Central memory CD4-positive, alpha-beta T cell (primary cell): ENCODE results near the gene RGS4.

Experiments used
- DNase-seq: peaks from one replicate; pipeline ENCODE4 v3.0.0; 2022
- total RNA-seq, 3 experiments: gene quantifications; one replicate each; lab custom pipeline; 2026; lab: John Stamatoyannopoulos, UW

The RGS4 gene
- total RNA-seq: 0 reads per million in 3 experiments

DNA sequence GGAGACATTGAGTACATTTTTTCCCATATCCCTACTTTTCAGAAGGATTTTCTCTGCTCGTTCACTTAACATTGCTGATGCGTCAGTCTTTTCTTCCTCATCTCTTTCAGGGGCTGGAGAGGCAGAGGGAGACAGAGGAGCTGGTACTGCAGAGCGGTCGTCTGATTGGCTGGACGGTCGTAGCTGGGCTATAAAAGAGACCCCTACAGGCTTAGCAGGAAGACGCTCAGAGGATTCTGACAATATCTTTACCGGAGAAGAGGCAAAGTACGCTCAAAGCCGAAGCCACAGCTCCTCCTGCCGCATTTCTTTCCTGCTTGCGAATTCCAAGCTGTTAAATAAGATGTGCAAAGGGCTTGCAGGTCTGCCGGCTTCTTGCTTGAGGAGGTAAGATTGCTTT lies at the start of gene RGS4:
Gene RGS4 (plus strand): TSS at position 220 of the 400 bp plus-strand sequence. CDS start 124 bp downstream, at position 344.
- DNase-seq: no peak

DNA sequence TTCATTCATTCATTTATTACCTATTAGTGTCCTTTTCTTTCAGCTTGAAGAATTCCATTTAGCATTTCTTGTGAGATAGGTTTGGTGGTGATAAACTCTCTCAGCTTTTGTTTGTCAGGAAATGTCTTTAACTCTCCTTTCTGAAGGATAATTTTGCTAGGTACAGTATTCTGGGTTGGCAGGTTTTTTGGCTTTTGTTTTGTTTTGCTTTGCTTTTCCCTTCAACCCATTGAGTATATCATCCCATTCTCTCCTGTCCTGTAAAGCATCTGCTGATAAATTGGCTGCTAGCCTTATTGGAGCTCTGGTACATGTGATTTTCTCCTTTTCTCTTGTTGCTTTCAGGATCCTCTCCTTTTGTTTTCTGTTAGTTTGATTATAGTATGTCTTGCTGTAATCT lies 47.0 kb upstream of the RGS4 start:
- no peak for DNase-seq

DNA sequence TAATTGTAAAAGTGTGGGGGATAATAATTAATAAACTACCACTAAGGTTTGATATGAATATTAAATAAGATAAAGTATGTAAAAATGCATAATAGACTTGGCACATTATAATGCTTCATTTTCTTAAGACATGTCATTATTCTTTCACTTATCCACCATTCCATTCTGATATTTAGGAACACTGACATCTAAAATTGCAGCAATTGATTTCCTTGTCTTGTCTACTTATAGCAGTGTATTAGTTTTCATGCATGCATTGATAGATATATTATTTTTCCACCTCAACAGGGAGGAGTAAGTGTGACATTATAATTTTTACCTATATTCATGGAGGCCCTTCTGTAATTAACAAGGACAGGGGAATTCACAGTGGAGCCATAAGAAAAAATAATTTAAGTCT lies 41.6 kb upstream of the RGS4 start:
- no peak for DNase-seq

GRCh38 chr1:163029901-163030300 lies 39.3 kb upstream of the RGS4 start:
- DNase-seq: no peak

DNA sequence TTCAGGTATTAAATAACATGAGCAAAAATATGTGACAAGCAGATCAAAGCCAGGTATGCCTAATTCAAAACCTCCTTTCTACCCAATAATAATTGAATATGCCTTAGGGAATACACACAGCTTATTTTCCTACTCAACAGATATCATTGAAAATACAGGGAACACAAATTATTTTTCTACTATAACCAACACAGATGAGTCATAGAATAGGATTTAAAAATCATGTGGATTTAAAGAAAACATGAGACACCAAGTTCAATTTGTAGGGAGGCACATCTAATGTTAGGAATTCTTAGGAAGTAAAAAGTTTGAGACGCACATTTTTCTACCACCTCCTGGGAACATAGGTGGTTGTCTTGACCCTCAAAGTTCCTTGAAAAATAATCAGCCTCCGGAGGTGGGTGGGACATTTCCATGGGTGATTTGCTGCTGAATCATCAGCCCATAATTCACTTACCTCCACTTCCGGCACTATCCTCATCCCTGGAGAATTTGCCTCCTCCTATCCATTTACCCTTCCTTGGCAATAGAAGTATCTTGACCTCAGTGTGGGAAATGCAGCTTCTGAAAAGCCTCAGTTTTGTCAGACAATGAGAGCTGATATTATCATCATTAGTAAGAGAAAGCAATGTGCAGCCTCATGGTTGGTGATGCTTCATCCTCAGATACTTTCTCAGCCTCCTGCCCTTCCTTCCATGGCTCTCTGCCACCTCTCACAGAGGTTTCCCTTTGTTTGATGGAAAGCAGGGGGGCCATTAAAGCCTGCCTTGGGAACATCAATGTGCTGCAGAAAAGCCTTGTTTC lies 33.5 kb upstream of the RGS4 start:
- DNase-seq: no peak

- no peak for DNase-seq
These were observed 32.5 kb upstream of the RGS4 start for GRCh38 chr1:163036671-163037070.

DNA sequence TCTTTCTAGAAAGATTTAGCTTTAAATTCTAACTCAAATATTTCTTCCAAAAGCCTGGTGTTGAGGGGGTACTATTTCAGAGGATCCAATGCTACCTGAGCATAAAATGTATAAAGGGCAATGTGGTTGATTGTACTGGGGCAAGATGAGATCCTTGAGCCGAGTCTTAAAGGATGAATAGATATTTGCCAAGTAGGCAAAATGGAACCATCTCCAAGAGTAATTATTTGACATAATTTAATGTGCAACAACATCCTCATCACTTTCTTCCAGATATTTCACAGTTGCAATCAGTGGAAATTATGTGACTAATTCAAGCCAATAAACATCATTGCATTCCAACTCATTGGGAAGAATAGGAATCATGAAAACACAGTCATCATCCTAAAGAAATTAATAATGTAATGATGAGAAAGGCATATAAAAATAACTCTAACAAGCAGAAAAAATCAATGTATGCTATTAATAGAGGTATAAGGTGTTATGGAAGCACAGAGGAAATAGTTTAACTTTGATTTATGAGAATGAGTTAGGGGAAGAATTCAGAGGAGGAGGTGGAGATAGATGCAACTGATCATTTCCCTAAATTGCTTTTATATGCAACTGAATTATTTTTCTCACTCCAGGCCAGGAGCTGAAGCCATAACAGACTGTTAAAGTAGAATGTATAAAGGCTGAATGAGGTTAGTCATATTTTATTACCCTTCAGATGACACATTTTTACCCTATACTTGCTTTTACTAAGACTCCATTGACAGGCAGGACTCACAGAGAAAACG lies 30.0 kb upstream of the RGS4 start:
- no peak for DNase-seq

DNA sequence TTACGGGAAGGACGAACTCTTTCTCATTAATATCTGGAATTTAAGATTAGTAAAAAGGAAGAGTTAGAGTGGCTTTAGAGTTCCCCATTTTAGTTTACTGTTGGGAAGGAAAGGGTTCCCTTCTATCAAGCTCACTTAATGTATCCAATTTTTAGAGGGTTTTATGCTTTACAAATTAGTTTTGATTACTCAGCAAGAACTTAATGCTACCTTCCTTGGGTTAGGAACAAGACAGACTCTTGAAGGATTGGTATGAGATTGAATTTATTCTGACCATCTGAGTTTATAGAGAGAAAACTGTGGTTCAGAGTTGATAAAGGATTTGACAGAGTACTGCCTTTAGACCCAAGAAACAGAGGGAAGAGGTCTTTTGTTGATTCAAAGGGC lies 29.5 kb upstream of the RGS4 start:
- no peak for DNase-seq

DNA sequence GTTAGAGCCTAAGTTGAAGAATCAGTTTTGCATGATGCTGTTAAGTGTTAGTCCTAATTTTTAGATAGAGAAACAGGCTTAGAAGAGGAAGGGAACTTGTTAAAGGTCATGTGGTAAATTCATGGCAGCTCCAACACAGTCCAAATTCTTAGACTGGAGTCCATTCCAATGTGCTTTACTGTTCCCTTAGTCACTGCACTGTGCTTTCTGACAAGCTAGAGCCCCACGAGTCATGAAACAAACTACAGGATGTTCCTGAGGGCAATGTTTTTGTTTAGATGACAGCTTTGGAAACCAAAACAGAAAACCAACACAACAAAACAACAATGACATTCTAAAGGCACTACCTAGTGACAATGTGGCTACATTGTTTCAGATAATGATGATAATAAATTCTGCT lies 23.1 kb upstream of the RGS4 start:
- no peak for DNase-seq

- no peak for DNase-seq
These were observed 21.1 kb upstream of the RGS4 start for GRCh38 chr1:163047951-163048659.

- DNase-seq: no peak
These were observed 20.3 kb upstream of the RGS4 start for GRCh38 chr1:163048869-163049268.

GRCh38 chr1:163049296-163049695 lies 19.9 kb upstream of the RGS4 start:
- no peak for DNase-seq

DNA sequence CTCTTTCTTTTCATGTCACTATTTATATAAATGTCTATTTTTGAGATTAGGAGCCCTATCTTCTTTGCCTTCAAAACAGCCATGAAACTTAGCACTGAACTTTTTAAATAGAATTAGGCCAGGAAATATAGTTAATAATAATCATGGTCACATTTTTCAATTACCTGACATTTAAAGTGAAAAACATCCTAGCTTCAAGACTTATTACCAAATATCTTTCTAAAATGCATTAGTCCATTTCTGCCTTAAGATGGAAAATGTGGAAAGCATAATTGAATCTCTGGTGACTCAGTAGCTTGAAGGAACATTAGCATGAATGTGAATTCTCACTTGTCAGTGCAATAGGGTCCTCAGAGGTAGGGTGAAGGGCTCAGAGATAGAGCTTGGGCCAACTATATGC lies 18.7 kb upstream of the RGS4 start:
- DNase-seq: no peak

DNA sequence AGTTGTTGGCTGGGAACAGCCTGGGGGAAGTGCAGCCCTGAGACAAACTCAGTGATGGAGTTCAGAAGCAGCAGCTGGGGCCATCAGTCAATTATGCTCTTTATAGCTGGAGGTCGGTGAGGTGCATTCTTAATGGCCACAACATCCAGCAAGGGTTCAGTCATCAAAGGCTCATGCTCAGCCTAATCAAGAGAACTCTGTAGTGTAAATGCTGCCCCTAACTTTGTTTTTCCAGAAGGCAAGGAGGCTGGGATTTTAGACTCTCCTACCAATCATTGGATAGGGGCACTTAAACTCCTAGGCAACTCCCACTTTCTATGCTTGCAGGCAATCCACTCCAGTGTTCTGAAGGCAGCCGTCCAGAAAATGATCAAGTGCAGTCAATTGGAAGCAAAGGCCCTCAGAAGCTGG lies 15.0 kb upstream of the RGS4 start:
- DNase-seq: no peak

DNA sequence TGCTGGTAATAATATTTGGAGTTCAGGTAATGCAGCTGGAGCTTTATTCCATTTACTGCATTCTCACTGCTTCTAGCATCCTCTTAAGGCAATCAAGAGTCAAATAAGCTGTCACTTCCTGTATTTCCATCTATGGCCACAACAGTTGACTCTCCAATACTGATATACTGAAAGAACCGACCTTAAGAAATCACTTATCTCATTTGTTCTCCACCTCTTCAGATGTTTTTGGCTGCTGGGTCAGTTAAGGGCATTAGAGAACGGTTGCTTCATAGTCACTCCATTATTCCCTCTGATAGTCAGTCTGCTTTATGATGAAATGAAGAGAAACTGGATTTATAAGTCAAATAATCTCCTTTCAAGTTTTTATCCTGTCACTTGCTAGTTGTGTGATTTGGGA lies 14.2 kb upstream of the RGS4 start:
- no peak for DNase-seq

- no peak for DNase-seq
These were observed 13.6 kb upstream of the RGS4 start for GRCh38 chr1:163055531-163055930.

GRCh38 chr1:163056831-163057230 lies 12.3 kb upstream of the RGS4 start:
- DNase-seq: no peak

DNA sequence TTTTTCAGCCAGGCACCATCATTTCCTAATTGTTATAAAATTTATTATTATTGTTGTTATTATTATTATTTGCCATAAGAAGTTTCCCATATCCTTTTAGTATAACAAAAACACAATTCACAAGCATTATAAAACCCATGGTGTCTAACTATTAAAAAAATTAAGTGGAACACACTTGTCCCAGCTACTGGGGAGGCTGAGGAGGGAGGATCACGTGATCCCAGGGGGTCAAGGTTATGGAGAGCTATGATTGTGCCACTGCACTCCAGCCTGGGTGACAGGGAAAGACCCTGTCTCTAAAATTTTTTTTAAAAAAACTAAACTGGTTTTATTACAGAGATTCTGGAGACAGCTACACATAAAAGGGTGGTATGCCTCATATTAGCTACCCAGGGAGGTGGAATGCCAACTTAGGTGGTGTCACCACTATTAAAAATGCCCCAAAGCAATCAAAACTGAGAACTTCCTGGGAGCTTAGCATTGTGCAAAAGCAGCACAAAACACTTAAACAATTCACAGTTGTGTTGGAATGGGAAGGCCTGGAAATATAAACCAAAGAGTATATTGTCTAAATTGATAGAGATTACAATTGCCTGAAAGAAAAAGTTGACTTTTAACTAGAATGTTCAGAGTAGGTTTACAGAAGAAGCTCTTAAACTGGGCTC lies 8.7 kb upstream of the RGS4 start:
- DNase-seq: no peak

DNA sequence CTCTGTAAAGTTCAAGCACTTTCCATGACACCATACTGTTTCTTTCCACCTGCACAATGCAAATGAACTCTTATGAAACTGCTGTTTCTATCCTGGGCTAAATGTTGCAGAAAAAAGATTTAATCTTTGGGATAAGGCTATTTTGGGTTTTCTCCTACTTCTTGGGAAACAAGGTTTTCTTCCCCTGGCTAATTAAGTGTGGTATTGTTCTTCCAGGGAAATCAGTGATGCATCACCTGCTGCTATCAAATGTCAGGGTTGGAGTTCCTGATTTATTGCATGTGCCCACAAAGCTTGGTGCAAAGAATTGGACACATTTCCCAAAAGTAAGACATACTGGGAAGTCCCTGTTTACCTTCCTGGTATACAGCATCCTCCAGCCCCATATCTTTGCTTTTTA lies 6.0 kb upstream of the RGS4 start:
- DNase-seq: no peak

GRCh38 chr1:163063610-163064009 lies 5.6 kb upstream of the RGS4 start:
- DNase-seq: no peak

DNA sequence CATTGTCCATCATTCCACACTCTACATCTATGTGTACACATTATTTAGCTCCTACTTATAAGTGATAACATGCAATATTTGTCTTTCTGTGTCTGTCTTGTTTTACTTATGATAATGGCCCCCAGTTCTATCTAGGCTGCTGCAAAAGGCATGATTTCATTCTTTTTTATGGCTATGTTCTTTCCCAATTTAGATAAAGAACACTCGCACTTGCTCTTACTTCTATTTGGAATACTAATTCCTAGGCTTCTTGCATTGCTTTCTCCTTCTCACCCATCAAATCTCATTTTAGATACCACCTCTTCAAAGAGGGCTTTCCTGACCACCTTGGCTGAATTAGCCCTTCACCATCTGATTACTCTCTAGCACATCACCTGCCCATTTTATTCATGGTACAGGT lies 3.0 kb upstream of the RGS4 start:
- DNase-seq: no peak

DNA sequence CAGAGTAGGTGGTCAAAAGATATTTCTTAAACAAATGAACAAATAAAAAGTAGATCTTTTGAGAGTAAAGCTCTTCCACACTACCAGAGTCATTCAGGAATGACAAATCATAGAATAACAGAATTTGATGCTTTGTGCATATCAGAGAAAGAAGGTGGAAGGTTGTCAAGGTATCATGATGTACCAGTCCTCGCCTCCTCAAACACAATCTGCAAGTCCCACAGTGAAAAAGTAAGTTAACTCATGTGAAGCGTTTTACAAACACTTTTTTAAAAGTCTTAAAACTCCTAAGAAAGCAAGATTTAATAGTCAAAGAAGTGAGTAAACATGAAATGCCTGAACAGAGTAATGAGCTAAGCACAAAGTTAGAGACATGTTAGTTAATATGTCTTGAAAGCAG lies 2.5 kb upstream of the RGS4 start:
- DNase-seq: no peak

DNA sequence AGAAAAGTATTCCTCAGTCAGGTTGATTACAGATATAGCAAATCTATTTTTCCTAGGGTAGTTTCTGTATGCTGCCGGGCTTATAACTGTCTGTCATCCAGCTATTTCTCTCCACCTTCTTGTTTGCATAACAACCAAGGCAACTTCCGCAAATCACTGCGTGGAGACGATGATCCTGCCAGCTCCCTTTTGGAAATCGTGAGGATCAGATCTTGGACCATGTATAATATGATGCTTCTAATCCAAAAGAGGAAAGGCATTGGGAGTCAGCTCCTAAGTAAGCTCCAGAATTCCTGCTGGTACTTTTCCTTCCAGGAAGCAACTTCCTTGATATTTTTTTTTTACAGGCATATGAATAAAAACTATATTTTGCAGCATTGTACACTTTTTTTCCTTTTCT lies 445 bp upstream of the RGS4 start:
- DNase-seq: no peak
